ENCODE results near the gene LMOD1.

GRCh38 chr1:201892211-201892610, 54.1 kb downstream of the LMOD1 start:
- TF ChIP-seq CTCF (IDR thresholded peaks at IDR 0.05) (no peak), ZFX (IDR thresholded peaks at IDR 0.05; ENCODE audit: borderline replicate concordance) (no peak)
